ENCODE data around the gene PEMT. TPM values are rescaled to one million over a fixed set of nuclear protein-coding genes. Genes with fewer than 3 reads are reported as not detected.

The PEMT gene
- polyA plus RNA-seq, 2 of the 4 experiments (the other 2 are of a cell fraction) = 47.5 to 47.8 TPM

- ChIA-PET CTCF (interaction anchor here (9.6 kb wide), 1 partner anchor 66 kb away, joined by 254 read pairs; no protein-coding TSS in a partner anchor), POLR2A (no interaction called here)
- DNase-seq (ENCODE audit: low read depth in 1 of 2, low spot score in 1 of 2) = no peak
- no peak for FAIRE-seq
- Histone ChIP-seq H3K27ac (no peak overlapping the region), H3K9me3 (no peaks in the 10 kb centered on the region), H3K4me1 (no peaks in the 10 kb centered on the region), H3K4me2 (no peak overlapping the region), H3K4me3 (no peak overlapping the region)
- WGBS (ENCODE audit: missing lambda C conversion rate) = 89% methylated on average over 6 of the region's 7 CpGs
- TF ChIP-seq SMC3 (IDR thresholded peaks at IDR 0.05) (no peak), HES2 (IDR thresholded peaks at IDR 0.05) (no peak), RCOR1 (IDR thresholded peaks at IDR 0.05; ENCODE audit: low read depth, low read length) (no peak), JUNB (IDR thresholded peaks at IDR 0.05) (no peak), RARB (CRISPR knock-in tag; IDR thresholded peaks at IDR 0.05) (no peak), NR3C1 (IDR thresholded peaks at IDR 0.05) (no peak), HEYL (CRISPR knock-in tag; IDR thresholded peaks at IDR 0.05) (no peak), MYC (IDR thresholded peaks at IDR 0.05; ENCODE audit: borderline replicate concordance, low read length) (no peak), RAD21 (conservative IDR thresholded peaks at IDR 0.05 in 1 of 2, IDR thresholded peaks at IDR 0.05 in 1 of 2) (no peak), TP53 (CRISPR knock-in tag; IDR thresholded peaks at IDR 0.05) (no peak), CBX2 (IDR thresholded peaks at IDR 0.05; ENCODE audit: borderline replicate concordance, low read depth) (no peak)
- TF ChIP-seq, protein P1, sequence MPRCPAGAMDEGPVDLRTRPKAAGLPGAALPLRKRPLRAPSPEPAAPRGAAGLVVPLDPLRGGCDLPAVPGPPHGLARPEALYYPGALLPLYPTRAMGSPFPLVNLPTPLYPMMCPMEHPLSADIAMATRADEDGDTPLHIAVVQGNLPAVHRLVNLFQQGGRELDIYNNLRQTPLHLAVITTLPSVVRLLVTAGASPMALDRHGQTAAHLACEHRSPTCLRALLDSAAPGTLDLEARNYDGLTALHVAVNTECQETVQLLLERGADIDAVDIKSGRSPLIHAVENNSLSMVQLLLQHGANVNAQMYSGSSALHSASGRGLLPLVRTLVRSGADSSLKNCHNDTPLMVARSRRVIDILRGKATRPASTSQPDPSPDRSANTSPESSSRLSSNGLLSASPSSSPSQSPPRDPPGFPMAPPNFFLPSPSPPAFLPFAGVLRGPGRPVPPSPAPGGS (IDR thresholded peaks at IDR 0.05) = no peak
- ATAC-seq = no peak; a peak in 2 of 6 replicates
These were observed 87.9 kb downstream of the PEMT start for GRCh38 chr17:17503566-17504130.

DNA sequence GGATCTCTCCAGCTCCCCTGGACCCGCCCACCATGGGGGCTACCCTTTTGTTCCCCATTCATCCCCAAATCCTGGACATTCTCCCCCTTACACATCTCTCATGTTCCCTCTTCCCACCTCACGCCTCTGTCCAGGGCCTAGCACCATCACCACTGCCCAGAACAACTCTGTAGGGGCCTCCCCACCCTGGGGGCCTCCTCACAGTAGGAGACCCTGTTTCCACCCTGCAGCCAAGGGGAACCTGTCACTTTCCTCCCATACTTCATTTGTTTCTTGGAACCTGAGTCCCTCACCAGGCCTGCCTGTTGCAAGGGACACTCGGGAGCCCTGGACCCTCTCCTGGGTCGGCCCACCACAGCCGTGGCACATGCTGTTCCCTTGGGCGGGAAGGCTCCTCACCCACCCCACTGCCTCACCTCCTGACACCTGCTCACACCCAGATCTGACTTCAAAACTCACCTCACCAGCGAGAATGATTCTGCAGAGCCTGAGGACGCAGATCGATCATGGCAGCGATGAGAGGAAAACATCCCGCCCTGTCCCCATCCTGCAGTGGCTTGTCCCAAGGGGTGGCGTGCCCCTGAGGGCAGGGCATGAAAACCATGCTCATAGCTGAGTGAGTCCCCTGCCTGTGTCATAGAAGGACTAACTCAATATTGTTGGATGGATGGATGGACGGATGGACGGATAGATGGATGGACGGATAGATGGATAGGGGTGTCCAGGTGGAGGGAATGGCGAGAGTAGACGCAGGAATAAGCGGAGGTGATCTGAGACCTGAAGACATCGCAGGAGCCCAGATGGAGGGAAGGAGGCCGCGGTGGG, 88.6 kb downstream of the PEMT start:
- TF ChIP-seq, protein P2, sequence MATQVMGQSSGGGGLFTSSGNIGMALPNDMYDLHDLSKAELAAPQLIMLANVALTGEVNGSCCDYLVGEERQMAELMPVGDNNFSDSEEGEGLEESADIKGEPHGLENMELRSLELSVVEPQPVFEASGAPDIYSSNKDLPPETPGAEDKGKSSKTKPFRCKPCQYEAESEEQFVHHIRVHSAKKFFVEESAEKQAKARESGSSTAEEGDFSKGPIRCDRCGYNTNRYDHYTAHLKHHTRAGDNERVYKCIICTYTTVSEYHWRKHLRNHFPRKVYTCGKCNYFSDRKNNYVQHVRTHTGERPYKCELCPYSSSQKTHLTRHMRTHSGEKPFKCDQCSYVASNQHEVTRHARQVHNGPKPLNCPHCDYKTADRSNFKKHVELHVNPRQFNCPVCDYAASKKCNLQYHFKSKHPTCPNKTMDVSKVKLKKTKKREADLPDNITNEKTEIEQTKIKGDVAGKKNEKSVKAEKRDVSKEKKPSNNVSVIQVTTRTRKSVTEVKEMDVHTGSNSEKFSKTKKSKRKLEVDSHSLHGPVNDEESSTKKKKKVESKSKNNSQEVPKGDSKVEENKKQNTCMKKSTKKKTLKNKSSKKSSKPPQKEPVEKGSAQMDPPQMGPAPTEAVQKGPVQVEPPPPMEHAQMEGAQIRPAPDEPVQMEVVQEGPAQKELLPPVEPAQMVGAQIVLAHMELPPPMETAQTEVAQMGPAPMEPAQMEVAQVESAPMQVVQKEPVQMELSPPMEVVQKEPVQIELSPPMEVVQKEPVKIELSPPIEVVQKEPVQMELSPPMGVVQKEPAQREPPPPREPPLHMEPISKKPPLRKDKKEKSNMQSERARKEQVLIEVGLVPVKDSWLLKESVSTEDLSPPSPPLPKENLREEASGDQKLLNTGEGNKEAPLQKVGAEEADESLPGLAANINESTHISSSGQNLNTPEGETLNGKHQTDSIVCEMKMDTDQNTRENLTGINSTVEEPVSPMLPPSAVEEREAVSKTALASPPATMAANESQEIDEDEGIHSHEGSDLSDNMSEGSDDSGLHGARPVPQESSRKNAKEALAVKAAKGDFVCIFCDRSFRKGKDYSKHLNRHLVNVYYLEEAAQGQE (IDR thresholded peaks at IDR 0.05) = no peak
- TF ChIP-seq CEBPB (IDR thresholded peaks at IDR 0.05) (no peak), JUNB (IDR thresholded peaks at IDR 0.05) (no peak), KDM5A (IDR thresholded peaks at IDR 0.05) (no peak), SREBF2 (IDR thresholded peaks at IDR 0.05) (no peak), ESRRA (IDR thresholded peaks at IDR 0.05; ENCODE audit: borderline replicate concordance, low read length) (no peak), NPAS2 (CRISPR knock-in tag; IDR thresholded peaks at IDR 0.05; ENCODE audit: borderline replicate concordance) (no peak), MAFK (IDR thresholded peaks at IDR 0.05; ENCODE audit: partially characterized antibody) (no peak), NFE2L2 (conservative IDR thresholded peaks at IDR 0.05; ENCODE audit: low read length) (no peak), FOSL2 (IDR thresholded peaks at IDR 0.05) (no peak), FOSL2 (CRISPR knock-in tag; IDR thresholded peaks at IDR 0.05) (no peak), POLR2A (IDR thresholded peaks at IDR 0.05; ENCODE audit: low read length) (no peak), HEYL (CRISPR knock-in tag; IDR thresholded peaks at IDR 0.05) (no peak), EP300 (IDR thresholded peaks at IDR 0.05) (no peak), RAD21 (conservative IDR thresholded peaks at IDR 0.05 in 1 of 2, IDR thresholded peaks at IDR 0.05 in 1 of 2) (no peak), FOSB (CRISPR knock-in tag; IDR thresholded peaks at IDR 0.05) (no peak), EHMT2 (IDR thresholded peaks at IDR 0.05; ENCODE audit: low read depth) (no peak), JUN (IDR thresholded peaks at IDR 0.05) (no peak), ZFP36 (IDR thresholded peaks at IDR 0.05; ENCODE audit: borderline replicate concordance, partially characterized antibody) (no peak)
- TF ChIP-seq, protein P1 (IDR thresholded peaks at IDR 0.05) = no peak
- TF ChIP-seq, protein P3, sequence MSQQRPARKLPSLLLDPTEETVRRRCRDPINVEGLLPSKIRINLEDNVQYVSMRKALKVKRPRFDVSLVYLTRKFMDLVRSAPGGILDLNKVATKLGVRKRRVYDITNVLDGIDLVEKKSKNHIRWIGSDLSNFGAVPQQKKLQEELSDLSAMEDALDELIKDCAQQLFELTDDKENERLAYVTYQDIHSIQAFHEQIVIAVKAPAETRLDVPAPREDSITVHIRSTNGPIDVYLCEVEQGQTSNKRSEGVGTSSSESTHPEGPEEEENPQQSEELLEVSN (IDR thresholded peaks at IDR 0.05; ENCODE audit: borderline replicate concordance, low read depth) = no peak
- ChIA-PET CTCF (interaction anchor here (0.5 to 9.6 kb wide), 2 partner anchors 11 to 66 kb away, joined by 3 to 254 read pairs; no protein-coding TSS in a partner anchor), POLR2A (no interaction called here)
- Histone ChIP-seq H3K4me3 (no peak overlapping the region), H3K4me2 (no peak overlapping the region), H3K9me3 (no peaks in the 10 kb centered on the region), H3K27ac (no peak overlapping the region), H3K4me1 (no peaks in the 10 kb centered on the region)
- DNase-seq (ENCODE audit: low read depth in 1 of 2, low spot score in 1 of 2) (no peak), ATAC-seq (no peak), FAIRE-seq (no peak)
- 87% methylated on average over 21 of the region's 21 CpGs for WGBS (ENCODE audit: missing lambda C conversion rate)
